Gastrocnemius medialis (tissue), 4 donors: ENCODE measurements around the gene ANTKMT.

Experiments used
- CTCF ChIP-seq, 5 experiments: fragments of 450-650 bp in 3 of 5; fragments of 200-600 bp in 2 of 5; sonication (generic) in 2 of 5; IDR thresholded peaks in 4 of 5; conservative IDR thresholded peaks in 1 of 5; 1 replicate in 4 of 5; 2 replicates in 1 of 5; pipeline ENCODE4 v1.5.1; 2016 to 2019; ENCODE audit warnings: antibody characterized with exemption in 5 of 5, mild to moderate bottlenecking in 3 of 5, moderate library complexity in 3 of 5
- POLR2A ChIP-seq, 2 donors: fragments of 450-650 bp; IDR thresholded peaks; one replicate each; pipeline ENCODE4 v1.6.1; 2017; ENCODE audit warnings: antibody characterized with exemption in 2 of 2, mild to moderate bottlenecking in 2 of 2, moderate library complexity in 2 of 2

- TF ChIP-seq CTCF (IDR thresholded peaks at IDR 0.05 in 4 of 5, conservative IDR thresholded peaks at IDR 0.05 in 1 of 5) (peak in 1 of 5 experiments; percentile 17), POLR2A (IDR thresholded peaks at IDR 0.05) (peak; percentile 87 to 91)
Measured at GRCh38 chr16:679814-680624, 40.9 kb upstream of the ANTKMT start, which contains the start of gene STUB1.
